Ectodermal cell (in vitro differentiated cells): ENCODE results near the gene ADH5.
A peak's percentile ranks its signal among the peaks of the same experiment; 100 is the strongest.

Source experiments
- H3K27ac ChIP-seq: 2 replicates; pipeline ENCODE4 v1.7.0; 2013; ENCODE audit warnings: mild to moderate bottlenecking, low read depth, low read length; ENCODE audit not compliant: insufficient read depth, poor library complexity, severe bottlenecking
- H3K27me3 ChIP-seq: 2 replicates; pipeline ENCODE4 v1.7.0; 2013; ENCODE audit warnings: mild to moderate bottlenecking, low read length; ENCODE audit not compliant: insufficient read depth, control insufficient read depth, poor library complexity, severe bottlenecking
- H3K36me3 ChIP-seq: one replicate; pipeline ENCODE4 v1.7.0; 2013; ENCODE audit warnings: low read length; ENCODE audit not compliant: control insufficient read depth, insufficient read depth
- H3K4me1 ChIP-seq: one replicate; pipeline ENCODE4 v1.7.0; 2013; ENCODE audit warnings: low read length; ENCODE audit not compliant: control insufficient read depth, insufficient read depth
- H3K4me3 ChIP-seq: 2 replicates; pipeline ENCODE4 v1.7.0; 2013; ENCODE audit warnings: low read depth, low read length, control low read depth; ENCODE audit not compliant: insufficient read depth
- H3K9me3 ChIP-seq: 2 replicates; pipeline ENCODE4 v1.7.0; 2013; ENCODE audit warnings: mild to moderate bottlenecking, low read length, moderate library complexity; ENCODE audit not compliant: control insufficient read depth
- WGBS, 2 experiments: methylation state at CpG; one replicate each; pipeline ENCODE4 v1.1.7; 2013; ENCODE audit warnings: missing lambda C conversion rate in 2 of 2; 5-methylcytosine and 5-hydroxymethylcytosine counted together

The ADH5 gene

DNA sequence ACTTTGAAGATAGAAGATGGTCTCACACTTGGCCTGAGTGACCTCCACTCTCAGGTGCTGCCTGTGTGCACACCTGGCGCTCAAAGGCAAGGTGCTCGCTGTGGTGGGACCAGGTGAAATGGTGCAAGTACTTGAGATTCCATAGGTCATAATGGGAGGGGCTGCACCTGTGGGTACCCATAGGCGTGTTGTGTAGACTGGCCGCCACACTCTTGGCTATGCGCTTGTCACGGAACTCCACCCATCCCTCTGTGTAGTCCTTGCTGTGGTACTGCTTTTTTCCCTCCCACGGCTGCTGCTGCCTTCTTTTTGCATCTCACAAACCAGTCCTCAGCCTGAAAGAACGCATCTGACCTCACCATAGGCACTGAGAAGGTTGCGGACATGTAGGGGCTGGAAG is 66.0 kb downstream of the ADH5 start:
- Histone ChIP-seq H3K36me3 (peaks cover 25% of the 10 kb centered on the region), H3K4me3 (peak overlapping the region; percentile 27), H3K9me3 (peaks cover 4% of the 10 kb centered on the region), H3K27me3 (no peaks in the 10 kb centered on the region), H3K27ac (no peak overlapping the region), H3K4me1 (no peaks in the 10 kb centered on the region)
- WGBS, 2 experiments: 97 to 98% methylated on average over 9 of the region's 9 CpGs

DNA sequence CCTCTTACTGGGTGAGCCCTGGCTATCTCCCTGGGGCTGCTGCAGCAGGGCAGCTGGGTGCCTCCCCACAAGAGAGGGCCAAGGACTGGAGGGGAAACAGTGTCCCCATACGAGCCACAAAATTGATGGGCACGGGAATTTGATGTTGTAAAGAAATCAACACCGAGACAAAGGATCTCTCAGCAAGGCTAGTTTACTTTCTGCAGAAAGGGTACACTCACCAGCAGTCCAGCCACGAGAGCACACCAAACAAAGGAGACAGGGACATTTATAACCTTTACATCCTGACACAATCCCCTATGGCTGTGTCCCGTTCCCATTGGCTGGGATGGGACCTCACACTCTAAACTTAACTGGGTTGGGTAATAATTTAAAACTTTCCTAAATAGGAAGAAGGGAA is 67.2 kb downstream of the ADH5 start:
- Histone ChIP-seq H3K36me3 (peaks cover 25% of the 10 kb centered on the region), H3K4me1 (no peaks in the 10 kb centered on the region), H3K4me3 (no peak overlapping the region), H3K9me3 (peaks cover 4% of the 10 kb centered on the region), H3K27me3 (no peaks in the 10 kb centered on the region), H3K27ac (no peak overlapping the region)
- 96 to 99% methylated on average over 4 to 5 of the region's 5 CpGs for WGBS, 2 experiments
